H7 (cell line): ENCODE results near the gene MRC1. TPM values are rescaled to one million over a fixed set of nuclear protein-coding genes. Genes with fewer than 3 reads are reported as not detected.

Experiments
- DNase-seq: peaks from one replicate; pipeline ENCODE4 v3.0.0; 2012
- H3K27me3 ChIP-seq: 2 replicates; pipeline ENCODE4 v1.6.0; 2011; ENCODE audit warnings: mild to moderate bottlenecking, low read length; ENCODE audit not compliant: control insufficient read depth, insufficient read depth
- H3K36me3 ChIP-seq: replicated peaks from 2 replicates; pipeline ENCODE4 v1.5.1; 2011; ENCODE audit warnings: low read length; ENCODE audit not compliant: control insufficient read depth, insufficient read depth
- H3K4me3 ChIP-seq: 2 replicates; pipeline ENCODE4 v1.5.1; 2011; ENCODE audit warnings: low read depth, mild to moderate bottlenecking, control low read depth, low read length, moderate library complexity; ENCODE audit not compliant: insufficient read depth
- total RNA-seq: library from RNA; depleted of rRNA; stranded (reverse); fragments of >200 nt; shearing (Covaris generic); gene quantifications from 2 replicates; pipeline ENCODE4 v1.2.3, GENCODE V29; 2014

The MRC1 gene
- total RNA-seq, 1 experiment from 2014 or later = 0.17 TPM

- H3K27me3 ChIP-seq = no peaks in the 10 kb centered on the region
- no peak overlapping the region for H3K4me3 ChIP-seq
- no peak for DNase-seq
- no peaks in the 10 kb centered on the region for H3K36me3 ChIP-seq
Observed at GRCh38 chr10:17787087-17787961, 21.8 kb upstream of the MRC1 start.

- no peak for DNase-seq
- Histone ChIP-seq H3K4me3 (no peak overlapping the region), H3K27me3 (no peaks in the 10 kb centered on the region), H3K36me3 (no peaks in the 10 kb centered on the region)
Observed at GRCh38 chr10:17788646-17789045, 20.5 kb upstream of the MRC1 start.

GRCh38 chr10:17789396-17789795, 19.8 kb upstream of the MRC1 start:
- no peaks in the 10 kb centered on the region for H3K27me3 ChIP-seq
- H3K4me3 ChIP-seq = no peak overlapping the region
- DNase-seq = no peak
- H3K36me3 ChIP-seq = no peaks in the 10 kb centered on the region

- no peaks in the 10 kb centered on the region for H3K36me3 ChIP-seq
- H3K4me3 ChIP-seq = no peak overlapping the region
- H3K27me3 ChIP-seq = no peaks in the 10 kb centered on the region
- no peak for DNase-seq
Observed at GRCh38 chr10:17790651-17791050, 18.5 kb upstream of the MRC1 start.

GRCh38 chr10:17792991-17793390, 16.2 kb upstream of the MRC1 start:
- Histone ChIP-seq H3K4me3 (no peak overlapping the region), H3K36me3 (no peaks in the 10 kb centered on the region), H3K27me3 (no peaks in the 10 kb centered on the region)
- no peak for DNase-seq

- H3K36me3 ChIP-seq = no peaks in the 10 kb centered on the region
- no peaks in the 10 kb centered on the region for H3K27me3 ChIP-seq
- no peak overlapping the region for H3K4me3 ChIP-seq
- DNase-seq = no peak
Observed at GRCh38 chr10:17793823-17794644, 15.1 kb upstream of the MRC1 start.

DNA sequence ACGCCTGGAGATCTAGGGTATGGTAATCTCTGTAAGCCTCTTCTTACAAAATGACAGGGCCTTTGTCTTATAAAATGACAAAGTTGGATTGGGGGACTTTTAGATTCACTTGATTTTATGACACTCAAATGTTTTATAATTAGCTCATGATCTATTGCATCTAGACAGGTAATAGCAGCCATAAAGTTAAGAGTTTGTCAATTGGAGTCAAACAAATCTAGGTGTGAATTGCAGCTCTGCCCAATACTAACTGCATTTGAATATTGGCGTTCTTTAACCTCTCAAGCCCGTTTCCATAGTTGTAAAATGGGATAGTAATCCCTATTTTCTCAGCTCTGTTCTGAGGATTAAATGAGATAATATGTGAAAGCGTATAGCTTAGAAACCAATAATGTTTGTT, 14.1 kb upstream of the MRC1 start:
- H3K4me3 ChIP-seq = no peak overlapping the region
- no peaks in the 10 kb centered on the region for H3K27me3 ChIP-seq
- DNase-seq = no peak
- no peaks in the 10 kb centered on the region for H3K36me3 ChIP-seq

- no peak for DNase-seq
- no peak overlapping the region for H3K4me3 ChIP-seq
Observed at GRCh38 chr10:17795813-17796594, 13.1 kb upstream of the MRC1 start.

GRCh38 chr10:17801507-17801906, 7.6 kb upstream of the MRC1 start:
- no peaks in the 10 kb centered on the region for H3K36me3 ChIP-seq
- no peak for DNase-seq
- no peak overlapping the region for H3K4me3 ChIP-seq
- no peaks in the 10 kb centered on the region for H3K27me3 ChIP-seq

More at GRCh38 chr10:17795813-17796594, 13.1 kb upstream of the MRC1 start:
- Histone ChIP-seq H3K36me3 (no peaks in the 10 kb centered on the region), H3K27me3 (no peaks in the 10 kb centered on the region)

DNA sequence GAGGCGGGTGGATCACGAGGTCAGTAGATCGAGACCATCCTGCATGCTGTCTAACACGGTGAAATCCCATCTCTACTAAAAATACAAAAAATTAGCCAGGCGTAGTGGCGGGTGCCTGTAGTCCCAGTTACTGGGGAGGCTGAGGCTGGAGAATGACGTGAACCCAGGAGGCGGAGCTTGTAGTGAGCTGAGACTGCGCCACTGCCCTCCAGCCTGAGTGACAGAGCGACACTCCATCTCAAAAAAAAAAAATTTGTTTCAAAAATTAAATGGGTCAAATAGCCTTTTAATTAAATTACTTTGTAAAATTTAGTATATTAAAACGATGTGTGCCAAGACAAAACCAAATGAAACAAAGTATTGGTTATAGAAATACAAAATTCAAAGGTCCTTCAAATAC, 6.8 kb upstream of the MRC1 start:
- Histone ChIP-seq H3K27me3 (no peaks in the 10 kb centered on the region), H3K4me3 (no peak overlapping the region), H3K36me3 (no peaks in the 10 kb centered on the region)
- no peak for DNase-seq

DNA sequence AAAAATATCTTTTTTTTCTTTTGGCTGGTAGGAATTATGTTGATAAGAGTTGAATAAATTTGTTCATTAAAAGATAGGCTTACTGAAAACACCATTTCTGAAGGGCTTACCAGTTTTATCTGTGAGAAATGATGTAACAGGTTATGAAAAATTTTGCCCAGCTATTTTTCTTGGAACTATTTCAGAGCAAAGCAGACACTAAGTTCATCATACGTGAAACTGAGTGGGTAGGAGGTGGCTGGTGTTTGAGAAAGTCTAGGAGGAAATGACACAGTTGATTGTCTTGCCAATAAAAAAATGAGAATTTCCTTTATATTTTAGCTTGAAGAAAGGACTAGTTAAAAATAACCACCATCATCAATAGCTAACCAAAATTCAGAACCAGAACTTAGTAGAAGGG, 6.2 kb upstream of the MRC1 start:
- Histone ChIP-seq H3K36me3 (no peaks in the 10 kb centered on the region), H3K4me3 (no peak overlapping the region), H3K27me3 (no peaks in the 10 kb centered on the region)
- no peak for DNase-seq

GRCh38 chr10:17805330-17805729, 3.8 kb upstream of the MRC1 start:
- Histone ChIP-seq H3K36me3 (no peaks in the 10 kb centered on the region), H3K4me3 (no peak overlapping the region), H3K27me3 (no peaks in the 10 kb centered on the region)
- DNase-seq = no peak

DNA sequence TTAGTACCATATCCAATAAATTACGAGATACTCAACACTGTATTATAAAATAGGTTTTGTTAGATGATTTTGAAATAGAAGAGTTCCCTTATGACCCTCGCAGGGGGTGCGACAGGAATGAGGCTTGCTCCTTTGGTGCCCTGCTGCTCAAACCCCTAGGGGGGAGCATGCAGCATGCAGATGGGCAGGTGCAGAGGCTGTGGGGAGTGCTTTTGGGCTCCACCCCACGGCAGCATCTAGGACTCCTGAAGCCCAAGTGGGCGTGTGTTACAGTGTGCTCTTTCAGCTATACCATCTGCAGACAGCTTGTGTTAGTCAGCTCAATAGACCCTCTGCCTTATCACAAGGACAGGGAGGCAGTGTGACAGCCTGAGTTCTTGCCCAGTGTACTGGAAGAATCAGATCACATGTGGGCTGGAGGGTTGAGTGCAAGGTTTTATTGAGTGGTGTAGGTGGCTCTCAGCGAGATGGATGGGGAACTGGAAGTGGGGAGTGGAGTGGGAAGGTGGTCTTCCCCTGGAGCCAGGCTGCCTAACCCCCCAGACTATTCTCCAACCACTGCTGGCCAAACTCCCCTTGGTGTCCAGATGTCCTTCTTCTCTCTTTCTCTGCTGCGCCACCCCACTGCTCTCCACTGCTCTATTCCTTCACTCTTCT, 3.1 kb upstream of the MRC1 start:
- H3K36me3 ChIP-seq = no peaks in the 10 kb centered on the region
- no peak overlapping the region for H3K4me3 ChIP-seq
- peak; percentile 53 for DNase-seq
- H3K27me3 ChIP-seq = no peaks in the 10 kb centered on the region
